Right lobe of liver (tissue), 4 donors: Measurements from ENCODE around the gene SAFB2.

ENCODE experiments used
- POLR2A ChIP-seq: fragments of 450-650 bp; IDR thresholded peaks from one replicate; pipeline ENCODE4 v1.6.1; 2017; ENCODE audit warnings: antibody characterized with exemption, mild to moderate bottlenecking
- TF ChIP-seq, protein P1 (sequence below), 4 donors: fragments of 200-600 bp in 3 of 4; fragments of 450-650 bp in 1 of 4; IDR thresholded peaks; one replicate each; pipeline versions ENCODE4 v1.5.1 to v1.8.0; 2016 to 2022; ENCODE audit warnings: antibody characterized with exemption in 4 of 4, mild to moderate bottlenecking in 2 of 4
- donor health status: DM: no; HTN: no; CAD: no.
- donor health status: DM: no; HTN: no; CAD: no.
- donor health status: DM: no; HTN: yes; CAD: no.

GRCh38 chr19:5567360-5567969 lies 55.1 kb downstream of the SAFB2 start, which contains the start of gene TINCR:
- TF ChIP-seq POLR2A = no peak
- TF ChIP-seq, protein P1, sequence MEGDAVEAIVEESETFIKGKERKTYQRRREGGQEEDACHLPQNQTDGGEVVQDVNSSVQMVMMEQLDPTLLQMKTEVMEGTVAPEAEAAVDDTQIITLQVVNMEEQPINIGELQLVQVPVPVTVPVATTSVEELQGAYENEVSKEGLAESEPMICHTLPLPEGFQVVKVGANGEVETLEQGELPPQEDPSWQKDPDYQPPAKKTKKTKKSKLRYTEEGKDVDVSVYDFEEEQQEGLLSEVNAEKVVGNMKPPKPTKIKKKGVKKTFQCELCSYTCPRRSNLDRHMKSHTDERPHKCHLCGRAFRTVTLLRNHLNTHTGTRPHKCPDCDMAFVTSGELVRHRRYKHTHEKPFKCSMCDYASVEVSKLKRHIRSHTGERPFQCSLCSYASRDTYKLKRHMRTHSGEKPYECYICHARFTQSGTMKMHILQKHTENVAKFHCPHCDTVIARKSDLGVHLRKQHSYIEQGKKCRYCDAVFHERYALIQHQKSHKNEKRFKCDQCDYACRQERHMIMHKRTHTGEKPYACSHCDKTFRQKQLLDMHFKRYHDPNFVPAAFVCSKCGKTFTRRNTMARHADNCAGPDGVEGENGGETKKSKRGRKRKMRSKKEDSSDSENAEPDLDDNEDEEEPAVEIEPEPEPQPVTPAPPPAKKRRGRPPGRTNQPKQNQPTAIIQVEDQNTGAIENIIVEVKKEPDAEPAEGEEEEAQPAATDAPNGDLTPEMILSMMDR (IDR thresholded peaks at IDR 0.05) = no peak
